ENCODE measurements around the gene UQCRHL. TPM values are rescaled to one million over a fixed set of nuclear protein-coding genes. Genes with fewer than 3 reads are reported as not detected.

UQCRHL gene
- total and polyA plus RNA-seq, 12 donors, result 0.24 to 6.0 (median 0.91) TPM

DNA sequence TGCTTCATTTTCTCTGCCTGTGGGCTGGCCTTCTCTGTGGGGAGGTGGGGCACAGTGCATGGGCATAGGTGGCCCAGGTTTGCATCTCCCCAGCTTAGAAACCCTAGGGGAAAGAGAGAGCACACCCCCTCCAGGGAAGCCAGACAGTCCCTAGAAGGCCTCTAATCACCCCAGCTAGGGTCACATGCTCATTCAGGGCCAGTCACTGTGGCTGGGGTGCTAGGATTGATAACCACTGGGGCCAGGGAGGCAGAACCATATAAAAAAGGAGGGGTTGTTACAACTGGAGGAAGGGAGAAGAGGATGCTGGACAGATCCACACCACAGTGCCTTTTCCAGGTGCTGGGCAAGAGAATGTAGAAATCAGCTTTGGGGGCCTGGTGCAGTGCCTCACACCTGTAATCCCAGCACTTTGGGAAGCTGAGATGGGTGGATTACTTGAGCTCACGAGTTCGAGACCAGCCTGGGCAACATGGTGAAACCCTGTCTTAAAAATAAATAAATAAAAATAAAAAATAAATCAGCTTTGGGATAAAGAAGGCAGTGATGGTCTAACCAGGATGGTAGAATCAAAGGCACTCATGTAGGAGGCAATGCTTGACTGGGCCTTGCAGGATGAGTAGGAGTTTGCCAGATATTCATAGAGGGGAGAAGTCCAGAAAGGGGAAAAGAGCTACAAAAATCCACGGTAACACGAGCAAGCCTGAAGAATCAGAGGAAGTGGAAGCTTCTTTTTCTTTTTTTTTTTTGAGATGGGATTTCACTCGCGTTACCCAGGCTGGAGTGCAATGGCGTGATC, 29.3 kb downstream of the UQCRHL start:
- TF ChIP-seq POLR2A (IDR thresholded peaks at IDR 0.05) (no peak), CTCF (IDR thresholded peaks at IDR 0.05) (no peak)
- no peaks in the 10 kb centered on the region for H3K4me1 ChIP-seq (replicated peaks in 1 of 2)
- H3K4me3 ChIP-seq, result no peak overlapping the region
- intact Hi-C loops (cut with DNase I), result no loop called here
- no peaks in the 10 kb centered on the region for H3K27me3 ChIP-seq
- H3K36me3 ChIP-seq (replicated peaks in 1 of 2), result peaks cover 0 to 27% of the 10 kb centered on the region in 2 donors
- 81 to 90% (median 85%) methylated on average over 7 of the region's 7 CpGs for WGBS, 4 donors
- no peak overlapping the region for H3K27ac ChIP-seq
- DNase-seq, result no peak
- H3K9me3 ChIP-seq (replicated peaks in 1 of 3), result no peaks in the 10 kb centered on the region

GRCh38 chr1:15775706-15776105, 31.7 kb downstream of the UQCRHL start:
- Histone ChIP-seq H3K36me3 (replicated peaks in 1 of 2) (peaks cover 0 to 42% of the 10 kb centered on the region in 2 donors), H3K4me3 (no peak overlapping the region), H3K27ac (no peak overlapping the region), H3K9me3 (replicated peaks in 1 of 3) (no peaks in the 10 kb centered on the region), H3K4me1 (replicated peaks in 1 of 2) (no peaks in the 10 kb centered on the region), H3K27me3 (no peaks in the 10 kb centered on the region)
- 69 to 78% (median 71%) methylated on average over 2 of the region's 2 CpGs for WGBS, 4 donors
- DNase-seq, result no peak
- intact Hi-C loops (cut with DNase I), result no loop called here
- TF ChIP-seq POLR2A (IDR thresholded peaks at IDR 0.05) (no peak), CTCF (IDR thresholded peaks at IDR 0.05) (no peak)

DNA sequence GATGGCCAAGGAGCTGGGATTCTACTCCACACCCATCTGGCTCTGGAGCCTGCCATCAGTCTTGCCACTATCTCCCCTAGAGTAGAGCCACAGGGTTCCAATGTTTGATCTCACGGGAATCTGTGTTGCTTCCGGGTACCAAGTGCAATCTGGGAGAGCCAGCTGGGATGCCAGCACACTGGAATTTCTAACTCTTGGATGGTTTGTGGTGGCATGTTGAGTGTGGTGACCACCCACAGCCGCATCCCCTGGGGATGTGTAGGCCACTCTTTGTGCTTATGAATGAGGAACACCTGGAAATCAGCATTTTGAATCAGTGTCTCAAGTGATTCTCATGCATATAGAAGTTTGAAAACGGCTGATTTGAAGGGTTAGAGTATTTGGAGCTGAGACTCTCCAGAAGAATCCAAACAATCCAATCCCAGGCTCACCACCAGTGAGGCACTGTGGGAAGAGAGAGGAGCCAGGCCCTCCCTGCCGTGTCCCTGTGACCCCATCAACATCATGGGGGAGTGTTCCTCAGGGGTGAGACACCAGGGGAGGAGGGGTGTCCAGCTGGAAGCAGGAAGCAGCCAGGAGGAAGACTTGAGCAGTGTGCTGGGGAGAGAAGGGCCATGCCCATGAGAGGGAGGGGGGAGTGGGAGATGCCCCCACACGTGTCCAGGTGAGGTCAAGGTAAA, 35.5 kb downstream of the UQCRHL start:
- WGBS, 4 donors, result 60 to 77% (median 69%) methylated on average over 6 of the region's 6 CpGs
- no peak overlapping the region for H3K27ac ChIP-seq
- H3K9me3 ChIP-seq (replicated peaks in 1 of 3), result no peaks in the 10 kb centered on the region
- TF ChIP-seq CTCF (IDR thresholded peaks at IDR 0.05), result no peak
- TF ChIP-seq POLR2A (IDR thresholded peaks at IDR 0.05), result no peak
- H3K4me3 ChIP-seq, result no peak overlapping the region
- no peaks in the 10 kb centered on the region for H3K4me1 ChIP-seq (replicated peaks in 1 of 2)
- H3K27me3 ChIP-seq, result no peaks in the 10 kb centered on the region
- no peak for DNase-seq
- peaks cover 0 to 45% of the 10 kb centered on the region in 2 donors for H3K36me3 ChIP-seq (replicated peaks in 1 of 2)
- intact Hi-C loops (cut with DNase I), result no loop called here

GRCh38 chr1:15770313-15770962, 37.0 kb downstream of the UQCRHL start:
- Histone ChIP-seq H3K27me3 (no peaks in the 10 kb centered on the region), H3K36me3 (replicated peaks in 1 of 2) (peaks cover 0 to 54% of the 10 kb centered on the region in 2 donors), H3K27ac (no peak overlapping the region), H3K4me1 (replicated peaks in 1 of 2) (no peaks in the 10 kb centered on the region), H3K4me3 (no peak overlapping the region), H3K9me3 (replicated peaks in 1 of 3) (no peaks in the 10 kb centered on the region)
- DNase-seq, result no peak
- intact Hi-C loops (cut with DNase I), result no loop called here
- TF ChIP-seq POLR2A (IDR thresholded peaks at IDR 0.05), result no peak
- no peak for TF ChIP-seq CTCF (IDR thresholded peaks at IDR 0.05)
- WGBS, 4 donors, result 75 to 94% (median 88%) methylated on average over 7 to 14 of the region's 14 CpGs
